Measurements from ENCODE around the gene MAG.

Gene MAG

DNA sequence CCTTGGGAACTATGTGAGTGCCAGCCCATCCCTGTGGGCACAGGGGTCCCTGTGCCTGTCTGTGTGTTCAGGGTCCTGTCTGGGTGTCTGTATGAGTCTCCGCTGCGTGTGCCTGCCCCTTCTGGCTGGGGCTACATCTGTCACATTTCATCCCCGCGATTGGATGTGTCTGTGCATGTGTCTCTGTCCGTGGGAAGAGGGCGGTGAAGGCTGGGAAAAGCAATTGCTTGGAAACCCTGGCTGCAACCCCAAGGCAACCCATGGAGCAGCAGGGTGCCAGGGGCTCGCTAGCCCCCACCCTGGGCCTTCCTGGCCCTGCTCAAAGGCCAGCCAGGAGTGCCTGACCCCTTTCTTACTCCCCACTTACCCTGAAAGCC lies 1.4 kb downstream of the MAG start:
- no peak for TF ChIP-seq EZH2phosphoT487 (IDR thresholded peaks at IDR 0.05; ENCODE audit: borderline replicate concordance)
- TF ChIP-seq, protein P1, sequence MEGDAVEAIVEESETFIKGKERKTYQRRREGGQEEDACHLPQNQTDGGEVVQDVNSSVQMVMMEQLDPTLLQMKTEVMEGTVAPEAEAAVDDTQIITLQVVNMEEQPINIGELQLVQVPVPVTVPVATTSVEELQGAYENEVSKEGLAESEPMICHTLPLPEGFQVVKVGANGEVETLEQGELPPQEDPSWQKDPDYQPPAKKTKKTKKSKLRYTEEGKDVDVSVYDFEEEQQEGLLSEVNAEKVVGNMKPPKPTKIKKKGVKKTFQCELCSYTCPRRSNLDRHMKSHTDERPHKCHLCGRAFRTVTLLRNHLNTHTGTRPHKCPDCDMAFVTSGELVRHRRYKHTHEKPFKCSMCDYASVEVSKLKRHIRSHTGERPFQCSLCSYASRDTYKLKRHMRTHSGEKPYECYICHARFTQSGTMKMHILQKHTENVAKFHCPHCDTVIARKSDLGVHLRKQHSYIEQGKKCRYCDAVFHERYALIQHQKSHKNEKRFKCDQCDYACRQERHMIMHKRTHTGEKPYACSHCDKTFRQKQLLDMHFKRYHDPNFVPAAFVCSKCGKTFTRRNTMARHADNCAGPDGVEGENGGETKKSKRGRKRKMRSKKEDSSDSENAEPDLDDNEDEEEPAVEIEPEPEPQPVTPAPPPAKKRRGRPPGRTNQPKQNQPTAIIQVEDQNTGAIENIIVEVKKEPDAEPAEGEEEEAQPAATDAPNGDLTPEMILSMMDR (conservative IDR thresholded peaks at IDR 0.05; ENCODE audit: low read length) = no peak
- Histone ChIP-seq H3K9me3 (ENCODE audit: insufficient read depth, low read depth, low read length) (no peaks in the 10 kb centered on the region), H3K27me3 (ENCODE audit: insufficient read depth, low read length, poor library complexity, severe bottlenecking) (no peaks in the 10 kb centered on the region), H2AFZ (ENCODE audit: low read length) (no peak overlapping the region), H3K4me1 (ENCODE audit: insufficient read depth, low read length, poor library complexity, severe bottlenecking) (no peaks in the 10 kb centered on the region), H4K20me1 (ENCODE audit: insufficient read depth, low read length, poor library complexity, severe bottlenecking) (no peaks in the 10 kb centered on the region), H3K4me2 (ENCODE audit: low read depth, low read length, poor library complexity, severe bottlenecking) (no peak overlapping the region), H3K79me2 (ENCODE audit: insufficient read depth, low read length) (no peaks in the 10 kb centered on the region), H3K9ac (ENCODE audit: low read depth, low read length, poor library complexity, severe bottlenecking) (no peak overlapping the region), H3K4me3 (ENCODE audit: low read length, poor library complexity, severe bottlenecking) (no peak overlapping the region), H3K9me2 (replicated peaks; ENCODE audit: low read depth, low read length) (no peaks in the 10 kb centered on the region), H3K36me3 (ENCODE audit: insufficient read depth, low read length) (no peaks in the 10 kb centered on the region), H3F3A (ENCODE audit: low read depth) (no peaks in the 10 kb centered on the region)

DNA sequence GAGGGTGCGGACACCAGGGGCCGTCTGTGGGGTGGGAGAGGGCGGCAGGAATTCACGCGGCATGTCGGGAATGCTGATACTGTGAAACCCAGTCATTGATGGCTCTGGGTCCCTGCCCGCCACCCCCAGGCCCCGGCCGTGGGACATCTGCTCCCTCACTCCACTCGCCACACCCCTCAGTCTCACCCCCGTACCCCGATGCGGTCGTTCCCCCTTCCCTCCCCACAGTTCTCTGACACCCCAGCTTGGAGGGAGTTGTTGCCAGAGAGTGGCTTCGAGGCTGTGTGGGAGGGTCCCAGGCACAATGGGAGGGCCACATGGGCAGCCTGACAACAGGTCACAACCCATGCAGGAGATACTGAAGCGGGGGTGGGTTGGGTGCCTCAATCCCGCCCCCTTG lies 1.8 kb downstream of the MAG start:
- Histone ChIP-seq H3K4me2 (ENCODE audit: low read depth, low read length, poor library complexity, severe bottlenecking) (no peak overlapping the region), H3K9me3 (ENCODE audit: insufficient read depth, low read depth, low read length) (no peaks in the 10 kb centered on the region), H3K9me2 (replicated peaks; ENCODE audit: low read depth, low read length) (no peaks in the 10 kb centered on the region), H3K36me3 (ENCODE audit: insufficient read depth, low read length) (no peaks in the 10 kb centered on the region), H3K79me2 (ENCODE audit: insufficient read depth, low read length) (no peaks in the 10 kb centered on the region), H3K4me1 (ENCODE audit: insufficient read depth, low read length, poor library complexity, severe bottlenecking) (no peaks in the 10 kb centered on the region), H3F3A (ENCODE audit: low read depth) (no peaks in the 10 kb centered on the region), H3K4me3 (ENCODE audit: low read length, poor library complexity, severe bottlenecking) (no peak overlapping the region), H3K27me3 (ENCODE audit: insufficient read depth, low read length, poor library complexity, severe bottlenecking) (no peaks in the 10 kb centered on the region), H4K20me1 (ENCODE audit: insufficient read depth, low read length, poor library complexity, severe bottlenecking) (no peaks in the 10 kb centered on the region), H3K9ac (ENCODE audit: low read depth, low read length, poor library complexity, severe bottlenecking) (no peak overlapping the region), H2AFZ (ENCODE audit: low read length) (no peak overlapping the region)
- TF ChIP-seq, protein P1 (conservative IDR thresholded peaks at IDR 0.05; ENCODE audit: low read length) = no peak
- no peak for TF ChIP-seq EZH2phosphoT487 (IDR thresholded peaks at IDR 0.05; ENCODE audit: borderline replicate concordance)

DNA sequence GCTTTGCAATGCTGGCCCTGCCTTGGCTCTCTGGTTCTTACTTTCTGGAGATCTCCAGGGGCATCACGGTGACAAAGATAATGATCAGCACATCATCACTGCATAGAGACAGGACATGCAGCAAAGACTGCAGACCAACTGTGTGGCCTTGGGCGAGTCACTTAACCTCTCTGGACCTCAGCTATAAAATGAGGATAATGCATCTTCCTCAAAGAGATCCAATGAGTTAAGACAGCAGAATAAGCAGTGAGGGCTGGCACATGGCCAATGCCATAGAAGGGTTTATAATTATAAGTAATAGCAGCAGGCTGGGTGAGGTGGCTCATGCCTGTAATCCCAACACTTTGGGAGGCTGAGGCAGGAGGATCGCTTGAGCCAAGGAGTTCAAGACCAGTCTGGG lies 2.4 kb downstream of the MAG start:
- no peaks in the 10 kb centered on the region for H3K9me3 ChIP-seq (ENCODE audit: insufficient read depth, low read depth, low read length)
- H3K9me2 ChIP-seq (replicated peaks; ENCODE audit: low read depth, low read length) = no peaks in the 10 kb centered on the region
- H3K79me2 ChIP-seq (ENCODE audit: insufficient read depth, low read length) = no peaks in the 10 kb centered on the region
- no peak overlapping the region for H3K9ac ChIP-seq (ENCODE audit: low read depth, low read length, poor library complexity, severe bottlenecking)
- H3K36me3 ChIP-seq (ENCODE audit: insufficient read depth, low read length) = no peaks in the 10 kb centered on the region
- no peaks in the 10 kb centered on the region for H3K27me3 ChIP-seq (ENCODE audit: insufficient read depth, low read length, poor library complexity, severe bottlenecking)
- TF ChIP-seq, protein P1 (conservative IDR thresholded peaks at IDR 0.05; ENCODE audit: low read length) = no peak
- no peak for TF ChIP-seq EZH2phosphoT487 (IDR thresholded peaks at IDR 0.05; ENCODE audit: borderline replicate concordance)
- no peaks in the 10 kb centered on the region for H3F3A ChIP-seq (ENCODE audit: low read depth)
- no peak overlapping the region for H3K4me3 ChIP-seq (ENCODE audit: low read length, poor library complexity, severe bottlenecking)
- no peaks in the 10 kb centered on the region for H3K4me1 ChIP-seq (ENCODE audit: insufficient read depth, low read length, poor library complexity, severe bottlenecking)
- no peaks in the 10 kb centered on the region for H4K20me1 ChIP-seq (ENCODE audit: insufficient read depth, low read length, poor library complexity, severe bottlenecking)
- H2AFZ ChIP-seq (ENCODE audit: low read length) = no peak overlapping the region
- H3K4me2 ChIP-seq (ENCODE audit: low read depth, low read length, poor library complexity, severe bottlenecking) = no peak overlapping the region
